H1 (cell line): ENCODE data around the gene LCN15. TPM values are rescaled to one million over a fixed set of nuclear protein-coding genes. Genes with fewer than 3 reads are reported as not detected.

ENCODE experiments used
- CTBP2 ChIP-seq: IDR thresholded peaks from 2 replicates; pipeline ENCODE4 v1.7.0; 2011; ENCODE audit warnings: borderline replicate concordance, mild to moderate bottlenecking, moderate library complexity, mixed read lengths, low read length; ENCODE audit not compliant: insufficient read depth, insufficient read length
- RXRA ChIP-seq: IDR thresholded peaks from 2 replicates; pipeline ENCODE4 v1.6.1; 2011; ENCODE audit warnings: low read depth, mild to moderate bottlenecking, low read length, moderate library complexity; ENCODE audit not compliant: insufficient read depth
- polyA plus RNA-seq, 7 experiments: library from polyadenylated mRNA; depleted of rRNA in 3 of 7; stranded (reverse) in 5 of 7; unstranded in 2 of 7; fragments of >200 nt in 5 of 7; fragments of 200-250 nt in 2 of 7; gene quantifications; 1 replicate in 5 of 7; 2 replicates in 1 of 7; 4 replicates in 1 of 7; pipeline versions ENCODE4 v1.2.1 to v1.2.3, GENCODE V29; 2011 to 2013; ENCODE audit warnings: missing spikeins in 2 of 7, mixed read lengths in 2 of 7
- total RNA-seq: library from RNA; stranded (reverse); fragmentation: NEBNext Ultra II Directional; extraction: Animal tissue kit (Norgen Biotek cat#: 25700); gene quantifications from 2 replicates; pipeline ENCODE4 v1.2.1, GENCODE V29; 2021

Gene LCN15
- total and polyA plus RNA-seq, 2 of the 8 experiments (the other 6 are each of a cell fraction or from before 2014, with no cell fraction given): 0.08 to 0.47 TPM

GRCh38 chr9:136804509-136805206, 40.3 kb upstream of the LCN15 start (continued):
- TF ChIP-seq RXRA: no peak
- no peak for TF ChIP-seq CTBP2
- TF ChIP-seq, all 59 proteins: peak for 0
